Activated naive CD8-positive, alpha-beta T cell (primary cell): ENCODE measurements around the gene ASB6.

ENCODE experiments used
- H3K27ac Mint-ChIP-seq: one replicate; pipeline ENCODE4 v1.8.0; 2021; ENCODE audit warnings: mixed read lengths
- H3K27me3 Mint-ChIP-seq: one replicate; pipeline ENCODE4 v1.8.0; 2021; ENCODE audit warnings: mixed read lengths
- H3K36me3 Mint-ChIP-seq: one replicate; pipeline ENCODE4 v1.8.0; 2021; ENCODE audit warnings: mixed read lengths
- H3K4me1 Mint-ChIP-seq: one replicate; pipeline ENCODE4 v1.8.0; 2021; ENCODE audit warnings: low read depth, mixed read lengths
- H3K4me3 Mint-ChIP-seq: one replicate; pipeline ENCODE4 v1.8.0; 2021; ENCODE audit warnings: mild to moderate bottlenecking, mixed read lengths
- H3K9me3 Mint-ChIP-seq: one replicate; pipeline ENCODE4 v1.8.0; 2021; ENCODE audit warnings: low read depth, mixed read lengths

ASB6 gene, protein sequence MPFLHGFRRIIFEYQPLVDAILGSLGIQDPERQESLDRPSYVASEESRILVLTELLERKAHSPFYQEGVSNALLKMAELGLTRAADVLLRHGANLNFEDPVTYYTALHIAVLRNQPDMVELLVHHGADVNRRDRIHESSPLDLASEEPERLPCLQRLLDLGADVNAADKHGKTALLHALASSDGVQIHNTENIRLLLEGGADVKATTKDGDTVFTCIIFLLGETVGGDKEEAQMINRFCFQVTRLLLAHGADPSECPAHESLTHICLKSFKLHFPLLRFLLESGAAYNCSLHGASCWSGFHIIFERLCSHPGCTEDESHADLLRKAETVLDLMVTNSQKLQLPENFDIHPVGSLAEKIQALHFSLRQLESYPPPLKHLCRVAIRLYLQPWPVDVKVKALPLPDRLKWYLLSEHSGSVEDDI

DNA sequence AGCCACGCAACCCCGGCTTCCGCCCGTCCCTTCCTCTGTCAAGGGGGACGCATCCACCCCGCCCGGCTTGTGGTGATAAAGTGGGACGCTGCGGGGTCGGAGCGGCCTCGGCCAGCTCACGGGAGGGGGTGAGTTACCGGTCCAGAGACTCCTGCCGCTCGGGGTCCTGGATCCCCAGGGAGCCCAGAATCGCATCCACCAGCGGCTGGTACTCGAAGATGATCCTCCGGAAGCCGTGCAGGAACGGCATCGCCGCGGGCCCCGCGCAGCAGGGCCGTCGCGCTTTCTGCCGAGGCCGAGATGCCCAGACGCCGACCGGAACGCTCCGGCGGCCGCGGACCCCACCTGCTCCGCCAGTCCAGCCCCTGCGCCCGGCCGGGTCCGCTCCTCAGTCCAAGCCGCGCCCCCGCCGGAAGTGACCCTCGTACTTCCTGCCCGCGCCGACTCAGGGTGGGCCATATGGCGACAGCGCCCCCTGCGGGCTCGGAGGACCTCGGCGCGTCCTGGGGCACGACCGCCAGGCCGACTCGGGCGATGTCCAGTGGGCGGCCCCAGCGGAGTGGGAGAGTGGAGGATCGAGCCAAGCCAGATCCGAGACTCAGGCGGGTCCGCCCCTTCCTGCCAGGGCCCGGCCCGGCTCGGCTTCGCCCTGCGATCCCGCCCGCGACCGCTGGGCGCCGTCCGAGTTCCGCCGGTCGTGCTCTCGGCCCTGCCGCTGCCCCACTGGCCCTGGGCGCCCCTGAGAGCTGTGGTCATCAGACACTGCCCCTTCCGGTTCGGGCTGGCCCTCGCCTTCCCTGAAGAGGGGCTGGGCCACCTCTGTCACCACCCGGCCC is at the start of gene ASB6:
Gene ASB6 (minus strand): TSS at position 402 of the 836 bp plus-strand sequence. CDS start 152 bp downstream, at position 250.
- no peaks in the 10 kb centered on the region for H3K27me3 Mint-ChIP-seq
- H3K4me1 Mint-ChIP-seq = peaks cover 19% of the 10 kb centered on the region

DNA sequence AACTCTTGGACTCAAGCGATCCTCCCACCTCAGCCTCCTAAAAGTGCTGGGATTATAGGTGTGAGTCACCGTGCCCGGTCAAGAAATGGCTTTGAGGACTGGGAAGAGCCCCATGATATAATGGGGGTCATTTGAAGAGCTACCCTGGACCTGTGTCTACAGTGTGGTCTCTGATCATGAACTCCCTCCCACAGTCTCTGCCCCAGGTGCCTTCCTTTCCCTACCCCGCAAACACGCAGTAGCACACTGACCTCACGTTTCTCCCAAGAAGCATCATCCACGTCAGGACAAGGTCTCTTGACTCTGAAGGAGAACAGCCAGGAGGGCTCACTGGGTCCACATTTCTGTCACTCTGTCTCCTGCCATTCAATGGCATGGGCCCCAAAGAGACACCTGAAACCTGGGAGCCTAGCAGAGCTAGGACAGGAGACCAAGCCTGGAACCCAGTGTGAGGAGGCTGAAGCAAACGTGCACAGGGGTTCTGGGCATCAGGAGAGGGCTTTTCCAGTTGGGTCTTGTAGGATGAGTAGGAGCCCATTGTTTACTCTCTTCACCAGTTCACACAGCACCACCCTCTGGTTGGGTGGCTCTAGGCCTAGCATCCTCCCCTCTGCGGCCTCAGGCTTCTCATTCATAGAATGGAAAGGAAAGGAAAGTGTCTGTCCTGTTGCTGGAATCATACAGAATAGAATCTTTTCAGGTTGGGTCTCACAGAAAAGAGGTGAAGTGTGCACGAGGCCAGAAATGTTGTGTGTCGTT is 46.5 kb upstream of the ASB6 start:
- H3K27ac Mint-ChIP-seq = no peak overlapping the region
- no peaks in the 10 kb centered on the region for H3K4me1 Mint-ChIP-seq
- no peaks in the 10 kb centered on the region for H3K36me3 Mint-ChIP-seq
- H3K9me3 Mint-ChIP-seq = no peaks in the 10 kb centered on the region
- no peak overlapping the region for H3K4me3 Mint-ChIP-seq
- H3K27me3 Mint-ChIP-seq = peaks cover 2% of the 10 kb centered on the region

More for the DNA sequence above, at the start of gene ASB6:
- H3K4me3 Mint-ChIP-seq = peak within 1 kb of the TSS; percentile 92
- H3K9me3 Mint-ChIP-seq = no peaks in the 10 kb centered on the region
- peak within 1 kb of the TSS; percentile 86 for H3K27ac Mint-ChIP-seq
- no peaks in the 10 kb centered on the region for H3K36me3 Mint-ChIP-seq

DNA sequence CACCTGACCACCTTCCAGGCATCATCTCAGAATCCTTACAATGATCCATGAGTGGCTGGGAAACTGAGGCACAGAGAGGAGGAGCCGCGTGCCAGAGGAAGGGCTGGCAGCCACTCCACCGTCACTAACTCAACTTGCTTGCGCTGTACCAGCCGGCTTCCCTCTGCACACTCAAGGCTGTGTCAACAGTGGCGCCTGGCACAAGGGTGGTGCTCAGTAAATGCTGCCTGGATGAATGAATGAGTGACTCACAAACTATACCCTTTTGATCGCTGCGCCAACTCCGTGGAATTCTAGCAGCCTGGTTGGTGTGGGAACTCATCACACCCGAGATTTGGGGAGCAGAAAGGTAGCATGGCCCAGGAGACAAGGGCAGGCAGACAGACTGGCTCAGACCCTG is 45.4 kb upstream of the ASB6 start:
- peaks cover 2% of the 10 kb centered on the region for H3K27me3 Mint-ChIP-seq
- no peaks in the 10 kb centered on the region for H3K9me3 Mint-ChIP-seq
- H3K4me1 Mint-ChIP-seq = no peaks in the 10 kb centered on the region
- H3K36me3 Mint-ChIP-seq = no peaks in the 10 kb centered on the region
- no peak overlapping the region for H3K4me3 Mint-ChIP-seq
- H3K27ac Mint-ChIP-seq = no peak overlapping the region

- no peaks in the 10 kb centered on the region for H3K36me3 Mint-ChIP-seq
- H3K27me3 Mint-ChIP-seq = peaks cover 2% of the 10 kb centered on the region
- H3K27ac Mint-ChIP-seq = no peak overlapping the region
- H3K9me3 Mint-ChIP-seq = no peaks in the 10 kb centered on the region
- no peak overlapping the region for H3K4me3 Mint-ChIP-seq
- no peaks in the 10 kb centered on the region for H3K4me1 Mint-ChIP-seq
Observed at GRCh38 chr9:129686736-129687135, 44.8 kb upstream of the ASB6 start.

GRCh38 chr9:129685933-129686259 is 43.9 kb upstream of the ASB6 start:
- Mint-ChIP-seq H3K27me3 (peaks cover 1% of the 10 kb centered on the region), H3K9me3 (no peaks in the 10 kb centered on the region), H3K27ac (no peak overlapping the region), H3K4me3 (no peak overlapping the region), H3K36me3 (no peaks in the 10 kb centered on the region), H3K4me1 (no peaks in the 10 kb centered on the region)

DNA sequence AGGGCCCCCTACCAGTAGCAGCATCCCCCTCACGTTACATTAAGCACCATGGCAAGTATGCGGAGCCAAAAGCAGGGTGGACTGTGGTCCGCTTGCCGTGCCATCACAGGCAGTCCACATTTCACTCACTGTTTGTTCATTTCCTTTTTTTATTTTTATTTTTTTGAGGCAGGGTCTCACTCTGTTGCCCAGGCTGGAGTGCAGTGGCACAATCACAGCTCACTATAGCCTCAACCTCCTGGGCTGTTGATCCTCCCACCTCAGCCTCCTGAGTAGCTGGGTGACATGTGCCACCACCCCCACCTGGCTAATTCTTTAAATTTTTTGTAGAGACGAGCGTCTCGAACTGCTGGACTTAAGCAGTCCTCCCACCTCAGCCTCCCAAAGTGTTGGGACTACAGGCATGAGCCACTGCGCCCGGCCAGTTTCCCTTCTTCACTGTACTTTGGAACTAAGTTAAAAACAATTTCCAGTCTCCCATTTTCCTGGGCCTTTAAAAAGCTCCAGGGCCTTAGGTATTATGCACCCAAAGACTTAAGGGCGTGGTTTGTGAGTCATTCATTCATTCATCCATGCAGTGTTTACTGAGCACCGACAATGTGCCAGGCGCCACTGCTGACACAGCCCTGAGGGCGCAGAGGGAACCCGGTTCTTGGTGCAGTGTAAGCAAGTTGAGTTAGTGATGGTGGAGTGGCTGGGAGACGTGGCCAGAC is 43.4 kb upstream of the ASB6 start:
- peaks cover 5% of the 10 kb centered on the region for H3K27me3 Mint-ChIP-seq
- H3K36me3 Mint-ChIP-seq = no peaks in the 10 kb centered on the region
- no peak overlapping the region for H3K27ac Mint-ChIP-seq
- H3K4me3 Mint-ChIP-seq = no peak overlapping the region
- no peaks in the 10 kb centered on the region for H3K9me3 Mint-ChIP-seq
- H3K4me1 Mint-ChIP-seq = no peaks in the 10 kb centered on the region

- Mint-ChIP-seq H3K27ac (no peak overlapping the region), H3K9me3 (no peaks in the 10 kb centered on the region), H3K27me3 (peaks cover 8% of the 10 kb centered on the region), H3K4me1 (no peaks in the 10 kb centered on the region), H3K4me3 (no peak overlapping the region), H3K36me3 (no peaks in the 10 kb centered on the region)
Observed at GRCh38 chr9:129682381-129682780, 40.4 kb upstream of the ASB6 start.

DNA sequence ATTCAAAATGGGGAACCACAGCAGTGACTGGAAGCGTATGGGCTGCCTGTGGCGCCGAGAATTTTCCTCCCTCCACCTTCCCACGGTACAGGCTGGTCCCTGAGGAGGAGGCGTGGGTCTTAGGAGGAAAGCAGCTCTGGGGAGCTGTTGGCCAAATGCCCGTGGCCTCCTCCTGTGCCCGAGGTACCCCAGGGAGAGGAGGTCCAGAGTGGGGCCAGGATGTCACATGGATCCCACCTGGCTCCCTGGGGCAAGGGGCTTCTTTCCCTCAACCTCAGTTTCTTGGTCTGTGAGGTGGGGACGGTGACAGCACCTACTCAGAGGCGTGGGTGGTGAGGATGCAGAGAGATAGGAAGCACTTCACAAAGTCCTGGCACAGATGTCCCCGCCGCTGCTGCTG is 40.0 kb upstream of the ASB6 start:
- H3K4me1 Mint-ChIP-seq = no peaks in the 10 kb centered on the region
- H3K27me3 Mint-ChIP-seq = peaks cover 9% of the 10 kb centered on the region
- no peak overlapping the region for H3K27ac Mint-ChIP-seq
- H3K4me3 Mint-ChIP-seq = no peak overlapping the region
- H3K36me3 Mint-ChIP-seq = no peaks in the 10 kb centered on the region
- no peaks in the 10 kb centered on the region for H3K9me3 Mint-ChIP-seq

DNA sequence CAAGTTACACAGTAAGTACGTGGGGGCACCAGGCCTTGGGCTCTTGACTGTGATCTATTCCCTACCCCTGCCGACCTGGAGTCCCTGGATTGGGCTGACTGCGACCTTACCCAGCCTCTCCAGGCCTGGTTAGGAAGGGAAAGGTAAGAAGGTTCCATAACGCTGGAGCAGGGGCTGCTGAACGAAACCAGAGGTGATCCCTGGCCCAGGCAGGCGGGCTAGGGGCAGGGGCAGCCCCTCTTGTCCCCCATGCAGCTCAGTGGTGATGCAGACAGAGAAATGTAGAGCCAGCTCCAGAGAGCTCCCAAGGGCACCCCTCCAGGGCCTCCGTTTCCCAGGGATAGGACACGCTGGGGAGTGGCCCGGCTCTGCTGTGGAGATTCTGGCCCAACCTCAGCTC is 37.6 kb upstream of the ASB6 start:
- H3K4me1 Mint-ChIP-seq = no peaks in the 10 kb centered on the region
- no peaks in the 10 kb centered on the region for H3K36me3 Mint-ChIP-seq
- H3K27ac Mint-ChIP-seq = no peak overlapping the region
- H3K4me3 Mint-ChIP-seq = no peak overlapping the region
- H3K9me3 Mint-ChIP-seq = no peaks in the 10 kb centered on the region
- peaks cover 10% of the 10 kb centered on the region for H3K27me3 Mint-ChIP-seq

DNA sequence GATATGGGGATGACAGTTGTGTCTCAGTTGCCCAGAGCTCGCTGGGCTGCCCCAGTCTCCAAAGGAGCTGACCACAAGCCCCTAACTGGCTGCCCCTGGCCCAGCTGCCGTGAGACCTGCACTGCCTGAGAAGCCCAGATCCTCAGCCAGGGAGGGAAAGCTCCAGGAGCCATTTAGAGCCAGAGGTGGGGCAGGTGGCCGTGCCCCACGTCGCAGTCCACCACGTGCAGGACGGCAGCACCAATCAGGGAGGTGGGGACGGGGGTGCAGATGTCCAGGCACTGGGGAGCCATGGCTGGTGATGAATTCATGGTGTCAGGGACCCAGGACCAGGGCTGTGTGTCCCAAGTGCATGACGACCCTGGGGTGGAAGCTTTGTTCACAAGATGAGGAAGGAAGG is 36.9 kb upstream of the ASB6 start:
- H3K27ac Mint-ChIP-seq = no peak overlapping the region
- no peak overlapping the region for H3K4me3 Mint-ChIP-seq
- H3K36me3 Mint-ChIP-seq = no peaks in the 10 kb centered on the region
- peaks cover 10% of the 10 kb centered on the region for H3K27me3 Mint-ChIP-seq
- no peaks in the 10 kb centered on the region for H3K9me3 Mint-ChIP-seq
- no peaks in the 10 kb centered on the region for H3K4me1 Mint-ChIP-seq

DNA sequence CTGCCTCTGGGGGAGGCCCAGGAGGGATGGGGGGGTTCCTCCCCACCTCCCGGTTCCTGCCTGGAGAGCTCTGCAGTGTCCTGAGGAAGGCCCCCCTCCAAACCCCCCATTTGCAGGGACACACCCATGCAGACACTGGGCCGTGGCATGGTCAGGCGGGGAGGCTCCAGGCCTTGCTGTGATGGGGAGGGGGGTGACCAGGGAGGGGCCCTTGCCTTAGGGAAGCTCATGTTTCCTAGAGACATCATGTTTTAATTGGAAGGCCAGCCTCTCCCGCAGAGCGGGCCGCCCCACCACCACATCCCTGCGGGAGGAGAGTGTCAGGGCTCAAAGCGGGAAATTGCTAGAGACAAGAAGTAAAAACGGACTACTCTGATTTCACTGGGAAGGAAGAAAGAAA is 35.5 kb upstream of the ASB6 start:
- Mint-ChIP-seq H3K4me3 (no peak overlapping the region), H3K4me1 (no peaks in the 10 kb centered on the region), H3K27me3 (peaks cover 10% of the 10 kb centered on the region), H3K36me3 (no peaks in the 10 kb centered on the region), H3K9me3 (no peaks in the 10 kb centered on the region), H3K27ac (no peak overlapping the region)

DNA sequence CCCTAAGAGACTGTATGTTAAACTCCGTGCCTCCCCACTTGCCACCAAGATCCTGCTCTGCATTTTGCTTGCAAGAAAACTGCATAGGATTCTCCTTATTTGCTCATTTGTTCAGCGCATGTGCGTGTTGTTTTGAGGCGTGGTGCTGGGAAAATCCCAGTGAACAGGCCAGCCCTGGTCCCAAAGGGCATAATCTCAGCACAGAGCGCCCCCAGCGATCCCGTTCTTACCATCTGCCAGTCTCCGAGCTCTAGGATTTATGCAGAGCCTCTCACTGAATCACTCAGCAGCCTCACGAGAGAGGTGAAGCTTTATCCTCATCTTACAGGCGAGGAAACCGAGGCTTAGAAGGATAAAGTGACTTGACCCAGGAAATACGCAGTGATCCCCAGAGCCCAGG is 35.0 kb upstream of the ASB6 start:
- H3K9me3 Mint-ChIP-seq = no peaks in the 10 kb centered on the region
- H3K27ac Mint-ChIP-seq = no peak overlapping the region
- H3K36me3 Mint-ChIP-seq = no peaks in the 10 kb centered on the region
- no peak overlapping the region for H3K4me3 Mint-ChIP-seq
- no peaks in the 10 kb centered on the region for H3K4me1 Mint-ChIP-seq
- peaks cover 10% of the 10 kb centered on the region for H3K27me3 Mint-ChIP-seq

GRCh38 chr9:129676287-129676686 is 34.3 kb upstream of the ASB6 start:
- Mint-ChIP-seq H3K4me1 (no peaks in the 10 kb centered on the region), H3K27ac (no peak overlapping the region), H3K36me3 (no peaks in the 10 kb centered on the region), H3K27me3 (peaks cover 10% of the 10 kb centered on the region), H3K9me3 (no peaks in the 10 kb centered on the region), H3K4me3 (no peak overlapping the region)

DNA sequence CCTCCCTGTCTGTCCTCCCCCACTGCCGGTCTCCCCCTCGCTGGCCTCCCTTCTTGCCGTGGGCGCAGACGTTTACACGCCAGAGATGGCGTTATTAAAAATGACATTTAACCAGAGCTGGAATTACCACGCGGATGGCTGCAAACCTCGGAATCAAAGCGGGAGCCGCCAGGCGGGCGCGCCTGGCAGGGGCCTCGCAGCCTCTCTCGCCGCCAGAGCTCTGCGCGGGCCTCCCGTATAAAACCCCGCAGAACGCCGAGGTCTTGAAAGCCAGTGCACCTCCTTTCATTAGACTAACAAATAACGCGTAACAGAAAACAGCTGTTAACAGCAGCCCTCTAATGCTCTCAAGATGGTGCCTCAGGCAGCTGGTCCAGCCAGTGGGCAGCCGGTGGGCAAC is 33.7 kb upstream of the ASB6 start:
- H3K27me3 Mint-ChIP-seq = peaks cover 6% of the 10 kb centered on the region
- H3K36me3 Mint-ChIP-seq = no peaks in the 10 kb centered on the region
- no peak overlapping the region for H3K27ac Mint-ChIP-seq
- H3K4me1 Mint-ChIP-seq = no peaks in the 10 kb centered on the region
- H3K9me3 Mint-ChIP-seq = no peaks in the 10 kb centered on the region
- H3K4me3 Mint-ChIP-seq = no peak overlapping the region
